NCI-H774 (cell line): Measurements from ENCODE around the gene TMEM150A.
A peak's percentile ranks its signal among the peaks of the same experiment; 100 is the strongest.
"Not testable (repeated sequence)": the region's sequence is repeated elsewhere in the genome, so short reads cannot be mapped to it uniquely, and the experiment has no call there.

Experiments used
- DNase-seq: peaks from one replicate; lab custom pipeline; 2025; lab: John Stamatoyannopoulos, UW

Gene TMEM150A

GRCh38 chr2:85564144-85564563, 38.3 kb downstream of the TMEM150A start:
- DNase-seq, result no peak

- DNase-seq, result peak; percentile 94
These were observed 41.0 kb downstream of the TMEM150A start, which contains the start of gene GGCX for GRCh38 chr2:85561280-85562212. Gene GGCX (minus strand): TSS chr2:85561493. CDS start chr2:85561428, 65 bp downstream.

GRCh38 chr2:85560812-85561279, 41.7 kb downstream of the TMEM150A start:
- no peak for DNase-seq

GRCh38 chr2:85560403-85560726, 42.1 kb downstream of the TMEM150A start:
- DNase-seq, result not testable (repeated sequence)

- no peak for DNase-seq
These were observed 44.3 kb downstream of the TMEM150A start for GRCh38 chr2:85558160-85558559.

GRCh38 chr2:85557130-85557529, 45.4 kb downstream of the TMEM150A start:
- DNase-seq, result no peak

- DNase-seq, result no peak
These were observed 47.4 kb downstream of the TMEM150A start for GRCh38 chr2:85554980-85555612.

- no peak for DNase-seq
These were observed 49.3 kb downstream of the TMEM150A start for GRCh38 chr2:85553184-85553583.

- peak; percentile 68 for DNase-seq
These were observed 50.5 kb downstream of the TMEM150A start for GRCh38 chr2:85551698-85552678.

GRCh38 chr2:85550486-85550885, 52.0 kb downstream of the TMEM150A start:
- no peak for DNase-seq

- DNase-seq, result no peak
These were observed 52.7 kb downstream of the TMEM150A start for GRCh38 chr2:85549826-85550225.

GRCh38 chr2:85549095-85549494, 53.4 kb downstream of the TMEM150A start:
- DNase-seq, result no peak

- DNase-seq, result no peak
These were observed 53.9 kb downstream of the TMEM150A start for GRCh38 chr2:85548608-85548900.
